Stomach (tissue), 9 donors: ENCODE data around the gene MYL5. TPM values are rescaled to one million over a fixed set of nuclear protein-coding genes. Genes with fewer than 3 reads are reported as not detected.

Experiments used
- DNase-seq, 2 donors: peaks; one replicate each; pipeline versions ENCODE4 v3.0.0 to v3.0.0-alpha.2; 2013 to 2019
- H3K27ac ChIP-seq, 5 donors: fragments of 200-600 bp in 4 of 5; sonication (generic) in 4 of 5; one replicate each; pipeline ENCODE4 v1.5.1; 2013 to 2019; ENCODE audit warnings: mild to moderate bottlenecking in 1 of 5, moderate library complexity in 1 of 5
- H3K27me3 ChIP-seq, 3 donors: fragments of 200-600 bp; sonication (generic); one replicate each; pipeline ENCODE4 v1.5.1; 2017 to 2019; ENCODE audit warnings: mixed run types in 1 of 3
- H3K36me3 ChIP-seq, 4 donors: fragments of 200-600 bp; sonication (generic); 1 replicate in 3 of 4; 2 replicates in 1 of 4; pipeline ENCODE4 v1.5.1; 2016 to 2019
- H3K4me1 ChIP-seq, 4 donors: fragments of 200-600 bp; sonication (generic); one replicate each; pipeline ENCODE4 v1.5.1; 2016 to 2019
- H3K4me3 ChIP-seq, 4 donors: fragments of 200-600 bp; sonication (generic) in 3 of 4; one replicate each; pipeline ENCODE4 v1.5.1; 2016 to 2019; ENCODE audit warnings: mild to moderate bottlenecking in 1 of 4
- H3K9me3 ChIP-seq, 4 donors: fragments of 200-600 bp; sonication (generic); one replicate each; pipeline ENCODE4 v1.5.1; 2016 to 2019
- EP300 ChIP-seq: sonication (generic); formaldehyde crosslinking; IDR thresholded peaks from one replicate; pipeline ENCODE4 v1.6.1; 2017; ENCODE audit warnings: antibody characterized with exemption
- POLR2A ChIP-seq, 4 donors: fragments of 450-650 bp; IDR thresholded peaks; one replicate each; pipeline ENCODE4 v1.6.1; 2016; ENCODE audit warnings: antibody characterized with exemption in 4 of 4, control low read depth in 2 of 4, mild to moderate bottlenecking in 1 of 4, moderate library complexity in 1 of 4
- POLR2AphosphoS5 ChIP-seq, 3 donors: sonication (generic); formaldehyde crosslinking; IDR thresholded peaks; one replicate each; pipeline ENCODE4 v1.6.1; 2016; ENCODE audit warnings: antibody characterized with exemption in 3 of 3
- WGBS, 5 donors: extraction: QIAGEN DNeasy Blood & Tissue Kit in 3 of 5; methylation state at CpG; one replicate each; pipeline versions ENCODE4 v1.1.5 to v1.1.7; 2013 to 2018; 5-methylcytosine and 5-hydroxymethylcytosine counted together
- intact Hi-C: fragments of 100-400 bp; cut with DNase I; formaldehyde crosslinking; loops from one replicate; pipeline ENCODE4 v1.15.1; 2023; ENCODE audit warnings: low total_unique reads
- polyA plus RNA-seq, 3 donors: library from polyadenylated mRNA; stranded (reverse); fragments of 200-250 nt; gene quantifications; one replicate each; pipeline ENCODE4 v1.2.3, GENCODE V29; 2013
- total RNA-seq, 5 donors: library from RNA; depleted of rRNA; stranded (reverse); fragments of >200 nt; gene quantifications; one replicate each; pipeline versions ENCODE4 v1.1.0 to v1.2.3, GENCODE V29; 2014 to 2016
- TF ChIP-seq, protein P1 (sequence below), 7 experiments: fragments of 450-650 bp in 4 of 7; fragments of 200-600 bp in 3 of 7; sonication (generic) in 3 of 7; IDR thresholded peaks; one replicate each; pipeline ENCODE4 v1.5.1; 2016 to 2019; ENCODE audit warnings: antibody characterized with exemption in 7 of 7, control low read depth in 2 of 7, mild to moderate bottlenecking in 1 of 7
- donor health status: healthy with polysubstance abuse.
- donor health status: Bipolar disorder and iron deficiency.
- donor health status: healthy.

MYL5 gene
- total and polyA plus RNA-seq, 8 donors: 7.0 to 148 (median 16.2) TPM

DNA sequence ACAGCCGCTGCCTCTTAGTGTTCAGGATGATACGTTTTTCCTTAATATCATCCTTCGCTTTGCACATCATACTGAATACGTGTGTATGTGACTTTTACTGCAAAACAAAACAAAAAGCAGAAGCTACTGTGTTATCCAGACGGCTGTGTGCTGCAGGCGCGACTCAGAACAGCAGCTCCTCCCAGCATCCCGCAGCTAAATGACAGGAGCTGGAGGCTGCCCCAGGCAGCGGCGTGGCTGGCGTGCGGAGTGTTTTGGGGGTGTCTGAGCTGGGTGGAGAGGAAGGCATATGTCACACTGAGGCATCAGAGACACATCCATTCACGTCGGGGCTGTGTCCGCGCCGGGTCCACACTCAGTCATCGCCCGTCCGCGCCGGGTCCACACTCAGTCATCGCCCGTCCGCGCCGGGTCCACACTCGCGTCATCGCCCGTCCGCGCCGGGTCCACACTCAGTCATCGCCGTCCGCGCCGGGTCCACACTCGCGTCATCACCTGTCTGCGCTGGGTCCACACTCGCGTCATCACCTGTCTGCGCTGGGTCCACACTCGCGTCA, 47.9 kb downstream of the MYL5 start:
- Histone ChIP-seq H3K27ac (no peak overlapping the region), H3K4me3 (no peak overlapping the region), H3K36me3 (peaks cover 0 to 33% (median 25%) of the 10 kb centered on the region in 4 donors), H3K27me3 (no peaks in the 10 kb centered on the region), H3K9me3 (no peaks in the 10 kb centered on the region), H3K4me1 (peaks cover 14 to 56% (median 34%) of the 10 kb centered on the region in 4 donors)
- 94 to 97% (median 95%) methylated on average over 39 to 47 of the region's 47 CpGs for WGBS, 5 donors
- intact Hi-C loops: no loop called here
- no peak for TF ChIP-seq POLR2A (IDR thresholded peaks at IDR 0.05)
- TF ChIP-seq POLR2AphosphoS5 (IDR thresholded peaks at IDR 0.05): no peak
- TF ChIP-seq, protein P1, sequence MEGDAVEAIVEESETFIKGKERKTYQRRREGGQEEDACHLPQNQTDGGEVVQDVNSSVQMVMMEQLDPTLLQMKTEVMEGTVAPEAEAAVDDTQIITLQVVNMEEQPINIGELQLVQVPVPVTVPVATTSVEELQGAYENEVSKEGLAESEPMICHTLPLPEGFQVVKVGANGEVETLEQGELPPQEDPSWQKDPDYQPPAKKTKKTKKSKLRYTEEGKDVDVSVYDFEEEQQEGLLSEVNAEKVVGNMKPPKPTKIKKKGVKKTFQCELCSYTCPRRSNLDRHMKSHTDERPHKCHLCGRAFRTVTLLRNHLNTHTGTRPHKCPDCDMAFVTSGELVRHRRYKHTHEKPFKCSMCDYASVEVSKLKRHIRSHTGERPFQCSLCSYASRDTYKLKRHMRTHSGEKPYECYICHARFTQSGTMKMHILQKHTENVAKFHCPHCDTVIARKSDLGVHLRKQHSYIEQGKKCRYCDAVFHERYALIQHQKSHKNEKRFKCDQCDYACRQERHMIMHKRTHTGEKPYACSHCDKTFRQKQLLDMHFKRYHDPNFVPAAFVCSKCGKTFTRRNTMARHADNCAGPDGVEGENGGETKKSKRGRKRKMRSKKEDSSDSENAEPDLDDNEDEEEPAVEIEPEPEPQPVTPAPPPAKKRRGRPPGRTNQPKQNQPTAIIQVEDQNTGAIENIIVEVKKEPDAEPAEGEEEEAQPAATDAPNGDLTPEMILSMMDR (IDR thresholded peaks at IDR 0.05): no peak
- TF ChIP-seq EP300: no peak
- no peak for DNase-seq

DNA sequence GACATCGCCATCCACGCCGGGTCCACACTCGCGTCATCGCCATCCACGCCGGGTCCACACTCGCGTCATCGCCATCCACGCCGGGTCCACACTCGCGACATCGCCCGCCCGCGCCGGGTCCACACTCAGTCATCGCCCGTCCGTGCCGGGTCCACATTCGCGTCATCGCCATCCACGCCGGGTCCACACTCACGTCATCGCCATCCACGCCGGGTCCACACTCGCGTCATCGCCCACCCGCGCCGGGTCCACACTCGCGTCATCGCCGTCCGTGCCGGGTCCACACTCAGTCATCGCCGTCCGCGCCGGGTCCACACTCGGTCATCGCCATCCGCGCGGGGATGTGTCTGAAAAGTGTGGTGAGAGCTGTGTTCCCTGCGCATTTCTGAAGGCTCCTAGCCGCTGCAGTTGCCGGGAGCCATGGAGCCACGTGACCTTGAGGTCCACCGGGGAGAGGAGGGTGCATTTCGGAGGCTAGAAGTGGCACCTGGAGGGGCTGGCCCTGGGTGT, 48.6 kb downstream of the MYL5 start:
- DNase-seq: no peak
- TF ChIP-seq POLR2A (IDR thresholded peaks at IDR 0.05) (no peak), EP300 (no peak), POLR2AphosphoS5 (IDR thresholded peaks at IDR 0.05) (no peak)
- TF ChIP-seq, protein P1 (IDR thresholded peaks at IDR 0.05): no peak
- Histone ChIP-seq H3K27ac (no peak overlapping the region), H3K4me1 (peaks cover 14 to 55% (median 31%) of the 10 kb centered on the region in 4 donors), H3K9me3 (no peaks in the 10 kb centered on the region), H3K36me3 (peaks cover 0 to 31% (median 25%) of the 10 kb centered on the region in 4 donors), H3K27me3 (no peaks in the 10 kb centered on the region), H3K4me3 (no peak overlapping the region)
- WGBS, 5 donors: 97 to 98% (median 97%) methylated on average over 42 to 61 of the region's 61 CpGs
- intact Hi-C loops: no loop called here

DNA sequence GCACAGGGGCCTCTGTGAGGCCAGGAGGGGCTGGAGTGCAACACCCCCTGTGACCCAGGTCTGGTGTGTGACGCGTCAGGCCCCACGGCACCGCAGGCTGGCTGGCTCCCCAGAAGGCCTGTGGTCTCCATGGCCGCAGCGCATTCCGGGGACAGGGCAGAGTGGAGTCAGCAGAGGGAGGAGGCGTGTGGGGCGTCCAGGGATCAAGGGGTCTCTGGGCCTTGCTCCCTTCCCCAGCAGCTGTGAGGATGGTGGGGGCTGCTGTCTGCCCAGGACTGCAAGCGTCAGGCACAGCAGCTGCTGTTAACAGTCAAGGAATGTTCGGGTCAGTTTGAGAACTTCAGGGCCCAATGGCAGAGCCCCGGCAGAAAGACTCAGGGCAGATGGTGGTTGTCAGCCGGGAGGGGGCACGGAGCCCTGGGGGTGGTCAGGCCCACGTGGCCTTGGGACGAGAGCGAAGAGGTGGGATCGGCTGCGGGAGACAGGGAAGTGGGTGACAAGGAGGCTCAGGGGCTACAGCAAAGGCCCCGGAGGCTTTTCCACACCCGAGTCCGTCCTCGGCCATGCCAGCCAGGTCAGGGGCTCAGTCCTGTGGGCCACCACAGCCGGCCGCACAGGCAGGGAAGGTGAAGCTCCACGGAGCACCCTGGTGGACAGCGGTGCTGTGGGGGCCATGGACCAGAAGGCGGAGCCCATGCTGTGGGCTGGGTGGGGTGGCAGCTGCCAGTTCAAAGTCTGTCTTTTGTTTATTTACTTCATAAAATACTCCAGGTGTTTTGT, 49.6 kb downstream of the MYL5 start:
- DNase-seq: no peak
- peaks cover 3 to 34% (median 25%) of the 10 kb centered on the region in 4 donors for H3K36me3 ChIP-seq
- H3K27me3 ChIP-seq: no peaks in the 10 kb centered on the region
- intact Hi-C loops: no loop called here
- H3K27ac ChIP-seq: no peak overlapping the region
- WGBS, 5 donors: 86 to 96% (median 95%) methylated on average over 21 to 28 of the region's 28 CpGs
- no peaks in the 10 kb centered on the region for H3K9me3 ChIP-seq
- no peak for TF ChIP-seq POLR2A (IDR thresholded peaks at IDR 0.05)
- TF ChIP-seq EP300: no peak
- no peak for TF ChIP-seq POLR2AphosphoS5 (IDR thresholded peaks at IDR 0.05)
- peaks cover 14 to 51% (median 29%) of the 10 kb centered on the region in 4 donors for H3K4me1 ChIP-seq
- H3K4me3 ChIP-seq: no peak overlapping the region

DNA sequence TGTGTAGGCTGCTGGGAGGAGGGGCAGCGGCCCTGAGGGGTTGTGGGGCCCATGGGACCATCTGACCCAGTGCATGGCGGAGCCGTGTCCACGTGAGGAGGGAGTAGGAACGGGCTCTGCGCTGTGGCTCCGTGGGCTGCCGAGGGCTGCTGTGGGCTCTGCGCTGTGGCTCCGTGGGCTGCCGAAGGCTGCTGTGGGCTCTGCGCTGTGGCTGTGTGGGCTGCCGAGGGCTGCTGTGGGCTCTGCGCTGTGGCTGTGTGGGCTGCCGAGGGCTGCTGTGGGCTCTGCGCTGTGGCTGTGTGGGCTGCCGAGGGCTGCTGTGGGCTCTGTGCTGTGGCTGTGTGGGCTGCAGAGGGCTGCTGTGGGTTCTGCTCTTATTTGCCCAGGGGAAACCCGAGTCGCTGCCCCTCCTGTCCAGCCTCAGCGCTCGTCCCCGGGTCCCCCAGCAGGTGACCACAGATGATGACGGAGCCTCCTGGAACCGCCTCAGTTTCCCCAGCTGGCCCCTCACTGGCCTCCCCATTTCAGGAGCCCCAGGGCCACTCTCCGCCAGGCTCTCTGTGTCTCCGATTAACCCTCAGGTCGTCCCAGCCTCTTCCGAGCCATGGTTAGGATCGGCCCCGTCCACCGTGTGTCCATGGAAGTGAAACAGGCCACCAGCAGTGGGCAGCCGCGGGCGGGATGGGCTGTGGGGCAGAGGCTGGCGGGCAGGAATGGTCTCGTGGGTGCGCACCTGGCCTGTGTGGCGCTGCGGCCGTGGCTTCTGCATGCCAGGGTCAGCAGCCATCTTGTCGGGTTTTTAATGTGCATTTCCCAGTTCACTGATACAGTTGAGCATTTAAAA, 51.3 kb downstream of the MYL5 start:
- Histone ChIP-seq H3K27me3 (no peaks in the 10 kb centered on the region), H3K4me3 (no peak overlapping the region), H3K4me1 (peaks cover 11 to 42% (median 25%) of the 10 kb centered on the region in 4 donors), H3K27ac (peak overlapping the region in 2 of 5 donors; percentile 46 to 56), H3K9me3 (no peaks in the 10 kb centered on the region), H3K36me3 (peaks cover 6 to 39% (median 25%) of the 10 kb centered on the region in 4 donors)
- intact Hi-C loops: no loop called here
- 90 to 96% (median 90%) methylated on average over 35 to 41 of the region's 41 CpGs for WGBS, 5 donors
- DNase-seq: no peak
- TF ChIP-seq POLR2A (IDR thresholded peaks at IDR 0.05) (no peak), EP300 (no peak), POLR2AphosphoS5 (IDR thresholded peaks at IDR 0.05) (no peak)
- TF ChIP-seq, protein P1 (IDR thresholded peaks at IDR 0.05): no peak
